Heart right ventricle (tissue), 16 donors: ENCODE measurements around the gene BOD1L2. TPM values are rescaled to one million over a fixed set of nuclear protein-coding genes. Genes with fewer than 3 reads are reported as not detected.

Source experiments
- ATAC-seq, 8 donors: fragments of 200-7000 bp; cut with Tn5 transposase; one replicate each; pipeline ENCODE4 v1.9.1; 2020; ENCODE audit warnings: mild to moderate bottlenecking in 8 of 8, moderate library complexity in 8 of 8, moderate number of reproducible peaks in 1 of 8
- DNase-seq, 2 donors: peaks; one replicate each; pipeline ENCODE4 v3.0.0-alpha.2; 2020
- H3K27ac ChIP-seq, 10 donors: fragments of 200-600 bp; sonication (generic) in 2 of 10; one replicate each; pipeline versions ENCODE4 v1.5.0 to v1.8.0; 2020 to 2022; ENCODE audit warnings: mild to moderate bottlenecking in 3 of 10
- H3K27me3 ChIP-seq, 7 donors: fragments of 200-600 bp; one replicate each; pipeline ENCODE4 v1.8.0; 2021 to 2022; ENCODE audit warnings: mild to moderate bottlenecking in 2 of 7
- H3K36me3 ChIP-seq, 9 donors: fragments of 200-600 bp; sonication (generic) in 1 of 9; one replicate each; pipeline versions ENCODE4 v1.5.0 to v1.8.0; 2020 to 2022; ENCODE audit warnings: mild to moderate bottlenecking in 2 of 9
- H3K4me1 ChIP-seq, 9 donors: fragments of 200-600 bp; sonication (generic) in 1 of 9; one replicate each; pipeline versions ENCODE4 v1.5.0 to v1.8.0; 2020 to 2022; ENCODE audit warnings: mild to moderate bottlenecking in 4 of 9
- H3K4me3 ChIP-seq, 10 donors: fragments of 200-600 bp; sonication (generic) in 2 of 10; one replicate each; pipeline versions ENCODE4 v1.5.0 to v1.8.0; 2020 to 2022; ENCODE audit warnings: mild to moderate bottlenecking in 7 of 10, moderate library complexity in 2 of 10
- H3K9me3 ChIP-seq, 11 donors: fragments of 200-600 bp in 10 of 11; sonication (generic) in 2 of 11; one replicate each; pipeline versions ENCODE4 v1.5.0 to v1.8.0; 2013 to 2022; ENCODE audit warnings: mild to moderate bottlenecking in 2 of 11, control low read depth in 1 of 11, moderate library complexity in 1 of 11
- WGBS, 2 donors: extraction: QIAGEN DNeasy Blood & Tissue Kit; methylation state at CpG; one replicate each; pipeline ENCODE4 v1.1.7; 2013; ENCODE audit warnings: inconsistent platforms in 1 of 2; 5-methylcytosine and 5-hydroxymethylcytosine counted together
- intact Hi-C, 10 donors: fragments of 100-400 bp; cut with DNase I; formaldehyde crosslinking; loops; one replicate each; pipeline versions ENCODE4 v1.11.1 to v1.14.2; 2022
- polyA plus RNA-seq, 2 donors: library from polyadenylated mRNA; stranded (reverse); fragments of 200-250 nt; gene quantifications; one replicate each; pipeline ENCODE4 v1.2.3, GENCODE V29; 2013
- total RNA-seq, 10 donors: library from RNA; stranded (reverse); fragmentation: NEBNext Ultra II Directional in 3 of 10; extraction: Animal tissue kit (Norgen Biotek cat#: 25700) in 3 of 10; gene quantifications; one replicate each; pipeline versions ENCODE4 v1.2.1 to v1.2.4, GENCODE V29; 2021 to 2023
- TF ChIP-seq, protein P1 (sequence below), 9 donors: fragments of 200-600 bp; sonication (generic) in 2 of 9; IDR thresholded peaks; one replicate each; pipeline versions ENCODE4 v1.5.0 to v1.8.0; 2021 to 2022; ENCODE audit warnings: antibody characterized with exemption in 9 of 9, mild to moderate bottlenecking in 5 of 9, moderate library complexity in 1 of 9
- donor health status: Arrhythmogenic right ventricular cardiomyopathy.
- donor health status: ischemic (EF 13 %, LVEDD 7.1; RV severe dilation, severe dysfunction).
- donor health status: healthy with polysubstance abuse.
- donor health status: DM: no; HTN: yes; CAD: no.
- donor health status: DM: no; HTN: no; CAD: no.
- donor health status: ischemic (EF 25% LVEDD 6.9; RV normal size, moderate dysfunction).
- donor health status: ischemic (EF 25% LVEDD 5.7; RV mildly dilated, moderate dysfunction).
- donor health status: healthy.
- donor health status: DM: yes; HTN: yes; CAD: no.
- donor health status: Ischemic cardiomyopathy.
- donor health status: ischemic (EF 35%, LVEDD 5.7; RV mildly dilated, moderate dysfunction).
- donor health status: nonischemic (EF 11% LVEDD 7.7; RV severe dilation, severe dysfunction).
- donor health status: DM: yes; HTN: yes; CAD: no.
- donor health status: PGD.
- donor health status: ischemic (EF 29% LVEDD 5.4; RV normal size, mild dysfunction).
- donor health status: nonischemic (EF 23%, LVEDD 6.1; RV moderate dilation, normal function).

BOD1L2 gene
- total and polyA plus RNA-seq, 12 donors = not detected

DNA sequence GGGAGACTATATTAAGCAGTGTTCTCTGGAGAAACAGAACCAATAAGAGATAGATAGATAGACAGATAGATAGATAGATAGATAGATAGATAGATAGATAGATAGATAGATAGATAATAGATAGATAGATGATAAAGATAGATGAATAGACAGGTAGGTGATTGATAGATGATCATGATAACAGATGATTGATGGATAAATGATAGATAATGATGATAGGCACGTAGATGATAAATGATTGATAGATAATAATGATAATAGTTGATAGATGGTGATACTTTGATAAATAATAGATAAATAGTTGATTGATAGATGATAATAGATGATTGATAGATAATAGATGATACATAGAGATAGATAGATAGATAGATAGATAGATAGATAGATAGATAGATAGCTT lies 48.5 kb downstream of the BOD1L2 start:
- TF ChIP-seq, protein P1, sequence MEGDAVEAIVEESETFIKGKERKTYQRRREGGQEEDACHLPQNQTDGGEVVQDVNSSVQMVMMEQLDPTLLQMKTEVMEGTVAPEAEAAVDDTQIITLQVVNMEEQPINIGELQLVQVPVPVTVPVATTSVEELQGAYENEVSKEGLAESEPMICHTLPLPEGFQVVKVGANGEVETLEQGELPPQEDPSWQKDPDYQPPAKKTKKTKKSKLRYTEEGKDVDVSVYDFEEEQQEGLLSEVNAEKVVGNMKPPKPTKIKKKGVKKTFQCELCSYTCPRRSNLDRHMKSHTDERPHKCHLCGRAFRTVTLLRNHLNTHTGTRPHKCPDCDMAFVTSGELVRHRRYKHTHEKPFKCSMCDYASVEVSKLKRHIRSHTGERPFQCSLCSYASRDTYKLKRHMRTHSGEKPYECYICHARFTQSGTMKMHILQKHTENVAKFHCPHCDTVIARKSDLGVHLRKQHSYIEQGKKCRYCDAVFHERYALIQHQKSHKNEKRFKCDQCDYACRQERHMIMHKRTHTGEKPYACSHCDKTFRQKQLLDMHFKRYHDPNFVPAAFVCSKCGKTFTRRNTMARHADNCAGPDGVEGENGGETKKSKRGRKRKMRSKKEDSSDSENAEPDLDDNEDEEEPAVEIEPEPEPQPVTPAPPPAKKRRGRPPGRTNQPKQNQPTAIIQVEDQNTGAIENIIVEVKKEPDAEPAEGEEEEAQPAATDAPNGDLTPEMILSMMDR (IDR thresholded peaks at IDR 0.05) = no peak
- peaks cover 0 to 9% (median 0%) of the 10 kb centered on the region in 11 donors for H3K9me3 ChIP-seq
- WGBS, 2 donors = 80 to 83% methylated on average over 1 of the region's 1 CpG

DNA sequence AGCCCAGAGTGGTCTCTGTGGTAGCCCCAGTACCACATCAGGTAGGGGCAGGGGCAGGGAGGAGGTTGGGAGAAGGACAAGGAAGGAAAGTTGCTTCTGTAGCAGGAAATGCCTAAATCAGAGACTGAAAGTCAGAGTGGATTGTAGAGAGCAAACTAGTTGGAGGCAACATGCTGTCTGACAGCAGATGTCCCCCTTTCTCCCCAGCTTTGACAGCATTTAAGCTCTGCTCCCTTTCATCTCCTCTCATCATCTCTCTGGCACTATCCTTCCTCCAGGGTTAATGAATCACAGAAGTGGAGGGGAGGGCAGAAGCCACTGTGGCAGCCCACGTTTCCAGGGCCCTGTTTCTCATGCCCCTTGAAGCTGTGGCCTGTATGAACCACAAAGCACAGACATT lies 50.4 kb downstream of the BOD1L2 start:
- H3K4me1 ChIP-seq = no peaks in the 10 kb centered on the region
- 11 to 16% methylated on average over 1 of the region's 1 CpG for WGBS, 2 donors

More for the DNA sequence above, 48.5 kb downstream of the BOD1L2 start:
- no peaks in the 10 kb centered on the region for H3K36me3 ChIP-seq
- no peak overlapping the region for H3K4me3 ChIP-seq
- ATAC-seq (no peak), DNase-seq (no peak)
- intact Hi-C loops = no loop called here
- no peaks in the 10 kb centered on the region for H3K4me1 ChIP-seq
- no peak overlapping the region for H3K27ac ChIP-seq
- H3K27me3 ChIP-seq = peaks cover 0 to 9% (median 0%) of the 10 kb centered on the region in 7 donors

GRCh38 chr18:57198073-57198472 lies 51.2 kb downstream of the BOD1L2 start:
- TF ChIP-seq, protein P1 (IDR thresholded peaks at IDR 0.05) = no peak
- peaks cover 0 to 13% (median 0%) of the 10 kb centered on the region in 7 donors for H3K27me3 ChIP-seq

More for the DNA sequence above, 50.4 kb downstream of the BOD1L2 start:
- H3K9me3 ChIP-seq = no peaks in the 10 kb centered on the region
- H3K27ac ChIP-seq = no peak overlapping the region
- intact Hi-C loops = no loop called here
- no peak overlapping the region for H3K4me3 ChIP-seq
- DNase-seq (no peak), ATAC-seq (no peak)
- TF ChIP-seq, protein P1 (IDR thresholded peaks at IDR 0.05) = no peak
- no peaks in the 10 kb centered on the region for H3K36me3 ChIP-seq
- peaks cover 0 to 13% (median 0%) of the 10 kb centered on the region in 7 donors for H3K27me3 ChIP-seq

More at GRCh38 chr18:57198073-57198472, 51.2 kb downstream of the BOD1L2 start:
- ATAC-seq (no peak), DNase-seq (no peak)
- H3K36me3 ChIP-seq = no peaks in the 10 kb centered on the region
- intact Hi-C loops = no loop called here
- no peaks in the 10 kb centered on the region for H3K9me3 ChIP-seq
- H3K4me1 ChIP-seq = no peaks in the 10 kb centered on the region
- no peak overlapping the region for H3K4me3 ChIP-seq
- 53 to 71% methylated on average over 1 of the region's 1 CpG for WGBS, 2 donors
- H3K27ac ChIP-seq = no peak overlapping the region

Other genes with a start within 250 kb of the BOD1L2 start
- gene ST8SIA3, start 205.5 kb downstream of the BOD1L2 start, total RNA-seq = not detected
- gene ST8SIA3, start 205.5 kb downstream of the BOD1L2 start, polyA plus RNA-seq = not detected